Stimulated activated memory B cell treated with anti-CD40 and anti-IgM and Interleukin-4, amounts not matched to agents 10 μg/mL and 1 μg/mL and 100 μg/mL, for 72 hours (primary cell): ENCODE measurements around the gene LHX6.

Experiments used
- ATAC-seq: fragments of 150-1000 bp; cut with Tn5 transposase; 2 replicates; pipeline ENCODE4 v1.10.0; 2021
- H3K27ac Mint-ChIP-seq: one replicate; pipeline ENCODE4 v1.8.0; 2022; ENCODE audit warnings: mild to moderate bottlenecking, mixed read lengths
- H3K27me3 Mint-ChIP-seq: one replicate; pipeline ENCODE4 v1.8.0; 2022; ENCODE audit warnings: mixed read lengths
- H3K36me3 Mint-ChIP-seq: one replicate; pipeline ENCODE4 v1.8.0; 2022; ENCODE audit warnings: mixed read lengths
- H3K4me1 Mint-ChIP-seq: one replicate; pipeline ENCODE4 v1.8.0; 2022; ENCODE audit warnings: mixed read lengths
- H3K4me3 Mint-ChIP-seq: one replicate; pipeline ENCODE4 v1.8.0; 2022; ENCODE audit warnings: mild to moderate bottlenecking, moderate library complexity, mixed read lengths
- H3K9me3 Mint-ChIP-seq: one replicate; pipeline ENCODE4 v1.8.0; 2022; ENCODE audit warnings: mixed read lengths

Gene LHX6

GRCh38 chr9:122252796-122253195, 24.0 kb upstream of the LHX6 start:
- Mint-ChIP-seq H3K27me3 (no peaks in the 10 kb centered on the region), H3K4me1 (no peaks in the 10 kb centered on the region), H3K27ac (no peak overlapping the region), H3K4me3 (no peak overlapping the region), H3K36me3 (peaks cover 59% of the 10 kb centered on the region), H3K9me3 (no peaks in the 10 kb centered on the region)
- no peak for ATAC-seq

DNA sequence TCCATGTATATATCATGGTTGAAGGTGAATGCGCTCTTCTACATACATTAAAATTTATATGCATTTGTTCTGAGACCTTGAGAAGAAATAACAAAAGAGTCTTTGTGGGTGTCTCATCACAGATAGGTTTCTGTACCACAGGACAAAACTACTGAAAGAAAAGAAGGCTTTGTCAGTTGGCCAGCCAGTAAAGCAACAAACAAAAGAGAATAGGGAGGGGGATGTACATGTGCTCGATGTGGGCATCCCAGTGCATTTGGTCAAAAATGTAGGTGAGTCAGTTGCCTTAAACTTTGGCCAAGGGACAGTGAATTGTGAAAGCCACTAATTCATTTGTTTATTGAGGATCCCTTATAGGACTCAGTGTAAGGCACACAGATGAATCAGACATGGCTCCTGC, 22.6 kb upstream of the LHX6 start:
- ATAC-seq: no peak
- H3K4me3 Mint-ChIP-seq: no peak overlapping the region
- no peaks in the 10 kb centered on the region for H3K27me3 Mint-ChIP-seq
- no peaks in the 10 kb centered on the region for H3K9me3 Mint-ChIP-seq
- H3K4me1 Mint-ChIP-seq: no peaks in the 10 kb centered on the region
- no peak overlapping the region for H3K27ac Mint-ChIP-seq
- peaks cover 65% of the 10 kb centered on the region for H3K36me3 Mint-ChIP-seq

GRCh38 chr9:122248448-122248865, 19.7 kb upstream of the LHX6 start:
- H3K27me3 Mint-ChIP-seq: no peaks in the 10 kb centered on the region
- H3K4me3 Mint-ChIP-seq: no peak overlapping the region
- no peak for ATAC-seq
- no peaks in the 10 kb centered on the region for H3K4me1 Mint-ChIP-seq
- peaks cover 69% of the 10 kb centered on the region for H3K36me3 Mint-ChIP-seq
- no peaks in the 10 kb centered on the region for H3K9me3 Mint-ChIP-seq
- H3K27ac Mint-ChIP-seq: no peak overlapping the region

- Mint-ChIP-seq H3K4me1 (no peaks in the 10 kb centered on the region), H3K9me3 (no peaks in the 10 kb centered on the region), H3K4me3 (no peak overlapping the region), H3K27me3 (no peaks in the 10 kb centered on the region), H3K36me3 (peaks cover 62% of the 10 kb centered on the region), H3K27ac (no peak overlapping the region)
- no peak for ATAC-seq
These were observed 17.9 kb upstream of the LHX6 start for GRCh38 chr9:122246666-122247065.

DNA sequence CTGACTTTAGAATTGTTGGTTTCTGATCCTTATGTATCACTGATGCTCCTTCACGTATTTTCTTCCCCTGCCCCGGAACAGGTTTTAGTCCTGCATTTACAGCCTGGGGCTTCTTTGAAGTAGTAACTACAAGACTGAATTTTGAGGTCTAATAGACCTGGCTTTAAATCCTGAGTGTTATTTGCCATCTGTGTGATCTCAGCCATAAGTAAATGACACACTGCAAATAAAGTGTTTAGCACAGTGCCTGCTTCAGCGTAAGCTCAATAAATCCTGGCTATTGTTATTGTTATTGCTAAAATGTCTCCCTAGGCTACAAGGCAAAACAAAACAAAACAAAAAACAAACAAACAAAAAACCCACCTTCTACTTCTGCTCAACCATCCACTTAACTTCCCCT, 15.6 kb upstream of the LHX6 start:
- Mint-ChIP-seq H3K4me3 (no peak overlapping the region), H3K27ac (no peak overlapping the region), H3K27me3 (no peaks in the 10 kb centered on the region), H3K4me1 (no peaks in the 10 kb centered on the region), H3K36me3 (peaks cover 60% of the 10 kb centered on the region), H3K9me3 (no peaks in the 10 kb centered on the region)
- no peak for ATAC-seq

DNA sequence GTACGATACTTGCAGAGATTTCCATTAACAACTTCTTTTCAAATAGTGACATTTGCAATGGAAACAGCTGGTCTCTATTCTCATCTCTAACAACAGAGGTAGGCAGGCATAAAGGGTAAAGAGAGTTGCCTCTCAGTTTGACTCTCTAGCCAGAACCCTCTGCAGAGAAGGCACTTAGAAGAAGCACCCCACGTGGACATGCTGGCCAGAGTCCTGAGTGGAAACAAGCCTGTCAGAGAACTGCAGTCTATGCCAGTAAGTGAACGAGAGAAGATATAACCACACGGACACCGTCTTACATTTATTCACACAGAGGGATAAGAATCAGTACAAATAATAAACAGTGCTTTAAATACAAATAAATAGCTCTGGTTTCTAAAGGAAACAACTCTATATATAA, 11.0 kb upstream of the LHX6 start:
- no peak overlapping the region for H3K27ac Mint-ChIP-seq
- H3K9me3 Mint-ChIP-seq: no peaks in the 10 kb centered on the region
- H3K4me1 Mint-ChIP-seq: no peaks in the 10 kb centered on the region
- no peak overlapping the region for H3K4me3 Mint-ChIP-seq
- no peak for ATAC-seq
- H3K27me3 Mint-ChIP-seq: no peaks in the 10 kb centered on the region
- peaks cover 43% of the 10 kb centered on the region for H3K36me3 Mint-ChIP-seq

GRCh38 chr9:122236681-122237080, 7.9 kb upstream of the LHX6 start:
- Mint-ChIP-seq H3K4me3 (no peak overlapping the region), H3K9me3 (no peaks in the 10 kb centered on the region), H3K4me1 (no peaks in the 10 kb centered on the region), H3K36me3 (peaks cover 23% of the 10 kb centered on the region), H3K27me3 (no peaks in the 10 kb centered on the region), H3K27ac (no peak overlapping the region)
- no peak for ATAC-seq

DNA sequence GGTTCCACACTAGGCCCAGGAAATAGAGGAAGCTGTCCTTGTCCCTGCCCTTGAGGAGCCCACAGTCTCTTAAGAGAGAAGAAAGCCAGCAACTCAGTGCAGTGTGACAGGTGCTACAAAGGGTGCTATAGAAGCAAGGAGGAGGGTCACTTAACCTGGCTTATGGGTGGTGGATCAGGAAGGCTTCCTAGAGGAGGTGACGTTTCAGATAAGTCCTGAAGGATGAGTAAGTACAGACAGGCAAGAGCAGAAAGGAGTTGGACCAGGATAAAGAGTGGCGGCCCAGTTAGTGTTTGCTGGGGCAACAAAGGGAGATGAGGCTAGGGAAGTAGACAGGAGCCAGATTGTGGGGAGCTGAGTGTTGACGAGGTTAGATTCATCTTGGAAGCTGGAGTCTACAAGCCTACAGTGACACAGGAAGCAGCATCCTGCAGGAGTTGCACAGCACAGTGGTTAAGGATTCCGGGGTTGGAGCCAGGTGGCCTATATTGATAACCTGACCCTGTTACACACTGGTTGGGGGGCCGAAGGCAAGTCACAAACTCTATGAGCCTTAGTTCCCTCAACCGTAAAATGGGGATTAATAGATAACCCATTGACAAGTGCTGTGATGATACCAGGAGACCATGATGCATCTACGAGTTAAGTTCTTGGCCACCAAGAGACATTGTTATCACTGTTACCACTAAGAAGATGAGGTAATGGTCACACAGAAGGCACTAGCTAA, 5.4 kb upstream of the LHX6 start:
- Mint-ChIP-seq H3K27me3 (no peaks in the 10 kb centered on the region), H3K4me1 (no peaks in the 10 kb centered on the region), H3K4me3 (no peak overlapping the region), H3K27ac (no peak overlapping the region), H3K36me3 (peaks cover 11% of the 10 kb centered on the region), H3K9me3 (no peaks in the 10 kb centered on the region)
- ATAC-seq: no peak

GRCh38 chr9:122232796-122233306, 4.1 kb upstream of the LHX6 start:
- no peak overlapping the region for H3K4me3 Mint-ChIP-seq
- H3K27ac Mint-ChIP-seq: no peak overlapping the region
- no peaks in the 10 kb centered on the region for H3K4me1 Mint-ChIP-seq

DNA sequence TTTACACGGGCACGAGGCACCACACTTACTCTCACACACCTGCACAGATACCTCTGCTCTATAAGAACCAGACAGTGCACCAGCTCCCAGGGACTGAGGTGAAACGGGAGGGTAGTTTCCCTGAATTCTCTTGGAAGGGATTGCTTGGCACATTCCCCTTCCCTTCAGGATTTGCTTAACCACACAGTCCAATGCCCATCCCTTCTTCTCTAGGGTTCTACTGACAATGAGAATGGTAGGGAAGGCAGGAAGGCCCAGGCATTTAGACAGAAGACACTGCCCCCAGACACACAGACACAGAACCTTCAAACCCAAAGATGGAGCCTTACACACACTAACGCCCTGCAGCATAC, 704 bp upstream of the LHX6 start:
- H3K27ac Mint-ChIP-seq: no peak overlapping the region
- H3K36me3 Mint-ChIP-seq: no peaks in the 10 kb centered on the region
- H3K4me3 Mint-ChIP-seq: no peak overlapping the region
- no peaks in the 10 kb centered on the region for H3K9me3 Mint-ChIP-seq
- no peak for ATAC-seq
- peaks cover 29% of the 10 kb centered on the region for H3K27me3 Mint-ChIP-seq
- no peaks in the 10 kb centered on the region for H3K4me1 Mint-ChIP-seq

More at GRCh38 chr9:122232796-122233306, 4.1 kb upstream of the LHX6 start:
- Mint-ChIP-seq H3K27me3 (no peaks in the 10 kb centered on the region), H3K9me3 (no peaks in the 10 kb centered on the region), H3K36me3 (no peaks in the 10 kb centered on the region)
- ATAC-seq: no peak

DNA sequence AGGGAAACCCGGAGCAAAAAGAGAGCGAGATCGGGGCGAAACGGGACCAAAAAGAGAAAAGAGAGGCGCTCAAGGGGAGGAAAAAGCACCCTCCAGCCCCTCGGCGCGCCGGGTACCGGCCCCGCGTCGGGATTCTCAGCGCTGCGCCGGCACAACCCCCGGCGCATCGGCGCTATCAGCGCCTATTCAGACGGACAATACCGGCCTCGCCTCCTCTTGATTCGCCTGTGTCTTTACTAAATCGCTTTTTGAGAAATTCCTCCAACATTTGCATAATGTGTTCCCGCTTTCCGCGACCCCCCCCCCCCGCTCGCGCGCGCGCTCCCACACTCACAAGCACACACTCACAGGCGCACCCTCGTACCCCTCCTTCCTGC, 578 bp downstream of the LHX6 start:
- H3K9me3 Mint-ChIP-seq: no peaks in the 10 kb centered on the region
- ATAC-seq: peak; percentile 9
- H3K27me3 Mint-ChIP-seq: peaks cover 39% of the 10 kb centered on the region
- no peak overlapping the region for H3K27ac Mint-ChIP-seq
- no peaks in the 10 kb centered on the region for H3K36me3 Mint-ChIP-seq
- peaks cover under 1% of the 10 kb centered on the region for H3K4me1 Mint-ChIP-seq
- peak overlapping the region; percentile 62 for H3K4me3 Mint-ChIP-seq

GRCh38 chr9:122227575-122227900, 1.2 kb downstream of the LHX6 start:
- Mint-ChIP-seq H3K36me3 (no peaks in the 10 kb centered on the region), H3K4me1 (peaks cover 7% of the 10 kb centered on the region), H3K4me3 (no peak overlapping the region), H3K27ac (no peak overlapping the region), H3K9me3 (no peaks in the 10 kb centered on the region), H3K27me3 (peaks cover 45% of the 10 kb centered on the region)
- no peak for ATAC-seq

GRCh38 chr9:122226758-122227574, 1.8 kb downstream of the LHX6 start:
- Mint-ChIP-seq H3K4me1 (peaks cover 7% of the 10 kb centered on the region), H3K27ac (no peak overlapping the region), H3K27me3 (peaks cover 51% of the 10 kb centered on the region), H3K4me3 (no peak overlapping the region), H3K9me3 (no peaks in the 10 kb centered on the region), H3K36me3 (no peaks in the 10 kb centered on the region)
- ATAC-seq: no peak

- H3K27me3 Mint-ChIP-seq: peaks cover 58% of the 10 kb centered on the region
- H3K4me3 Mint-ChIP-seq: no peak overlapping the region
- no peaks in the 10 kb centered on the region for H3K9me3 Mint-ChIP-seq
- H3K27ac Mint-ChIP-seq: no peak overlapping the region
- H3K4me1 Mint-ChIP-seq: peaks cover 7% of the 10 kb centered on the region
- no peak for ATAC-seq
- no peaks in the 10 kb centered on the region for H3K36me3 Mint-ChIP-seq
These were observed 2.5 kb downstream of the LHX6 start for GRCh38 chr9:122226142-122226757.

DNA sequence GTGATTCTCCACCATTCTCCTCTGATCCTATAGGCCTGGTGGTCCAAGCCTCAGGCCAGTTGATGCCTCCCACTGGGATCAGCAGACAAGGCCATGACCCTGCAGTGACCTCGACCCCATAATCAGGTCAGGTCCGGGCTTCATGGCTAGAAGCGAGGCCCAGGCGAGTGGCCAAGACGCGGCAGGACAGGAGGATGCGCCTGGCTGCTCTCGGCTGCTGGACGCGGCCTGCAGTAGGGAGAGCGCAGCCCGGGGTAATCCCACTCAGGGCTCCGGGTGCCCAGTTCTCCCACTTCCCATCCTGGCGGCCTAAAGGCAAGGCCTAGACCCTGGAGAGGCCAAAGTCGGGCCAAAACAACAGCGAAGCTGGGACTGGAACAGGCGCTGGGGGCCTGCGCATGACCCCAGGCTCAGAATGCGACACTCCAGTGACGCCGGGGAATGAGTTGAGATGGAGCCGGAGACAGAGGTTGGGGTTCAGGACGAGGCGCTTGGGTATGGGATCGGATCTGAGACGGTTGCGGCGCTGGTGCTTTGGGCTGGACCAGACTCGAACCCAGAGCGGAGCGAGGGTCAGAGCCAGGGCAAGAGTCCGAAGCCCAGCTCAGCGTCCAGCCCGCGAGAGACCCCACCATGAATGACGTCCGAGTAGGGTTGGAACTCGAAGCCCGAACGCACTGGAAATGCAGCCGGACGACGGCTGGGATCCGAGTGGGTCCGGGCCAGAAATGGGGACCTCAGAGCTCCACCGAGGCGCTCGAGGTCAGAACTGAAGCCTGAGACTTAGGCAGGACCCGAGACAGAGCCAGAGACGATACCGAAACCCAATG, 3.2 kb downstream of the LHX6 start:
- peaks cover 8% of the 10 kb centered on the region for H3K4me1 Mint-ChIP-seq
- H3K4me3 Mint-ChIP-seq: no peak overlapping the region

More for the DNA sequence above, 3.2 kb downstream of the LHX6 start:
- H3K27ac Mint-ChIP-seq: no peak overlapping the region
- H3K27me3 Mint-ChIP-seq: peaks cover 61% of the 10 kb centered on the region
- H3K36me3 Mint-ChIP-seq: no peaks in the 10 kb centered on the region
- no peak for ATAC-seq
- no peaks in the 10 kb centered on the region for H3K9me3 Mint-ChIP-seq
